GM23338 (cell line): ENCODE results near the gene CASS4. TPM values are rescaled to one million over a fixed set of nuclear protein-coding genes. Genes with fewer than 3 reads are reported as not detected.

Experiments
- ATAC-seq: fragments of 200-7000 bp; cut with Tn5 transposase; 3 replicates; pipeline ENCODE4 v1.9.1; 2020
- DNase-seq: peaks from one replicate; pipeline ENCODE4 v3.0.0-alpha.2; 2015; ENCODE audit warnings: low spot score
- H2AFZ ChIP-seq: fragments of 200-600 bp; sonication (generic); 2 replicates; pipeline ENCODE4 v1.8.0; 2016; ENCODE audit warnings: antibody characterized with exemption, mild to moderate bottlenecking, moderate library complexity
- H3F3A ChIP-seq: fragments of 200-600 bp; sonication (generic); replicated peaks from 2 replicates; pipeline ENCODE4 v1.8.0; 2017; ENCODE audit warnings: antibody characterized with exemption, mixed run types, low read depth
- H3K27ac ChIP-seq: fragments of 200-600 bp; sonication (generic); 2 replicates; pipeline ENCODE4 v1.6.1; 2016; ENCODE audit warnings: low read depth
- H3K27me3 ChIP-seq: fragments of 200-600 bp; sonication (generic); 2 replicates; pipeline ENCODE4 v1.8.0; 2016; ENCODE audit warnings: mild to moderate bottlenecking, mixed run types, moderate library complexity; ENCODE audit not compliant: insufficient read depth
- H3K36me3 ChIP-seq: fragments of 200-600 bp; sonication (generic); 2 replicates; pipeline ENCODE4 v1.8.0; 2016; ENCODE audit warnings: mild to moderate bottlenecking; ENCODE audit not compliant: insufficient read depth
- H3K4me1 ChIP-seq: fragments of 200-600 bp; sonication (generic); 2 replicates; pipeline ENCODE4 v1.8.0; 2016; ENCODE audit warnings: mild to moderate bottlenecking, moderate library complexity; ENCODE audit not compliant: insufficient read depth
- H3K4me2 ChIP-seq: fragments of 200-600 bp; sonication (generic); 2 replicates; pipeline ENCODE4 v1.7.1; 2017; ENCODE audit warnings: mixed run types
- H3K4me3 ChIP-seq: fragments of 200-600 bp; sonication (generic); 2 replicates; pipeline ENCODE4 v1.6.1; 2016; ENCODE audit warnings: mixed run types
- H3K79me2 ChIP-seq: fragments of 200-600 bp; sonication (generic); replicated peaks from 2 replicates; pipeline ENCODE4 v1.8.0; 2017; ENCODE audit warnings: mild to moderate bottlenecking; ENCODE audit not compliant: insufficient read depth
- H3K9me2 ChIP-seq: fragments of 200-600 bp; sonication (generic); 2 replicates; pipeline ENCODE4 v1.8.0; 2017; ENCODE audit not compliant: insufficient read depth
- H4K20me1 ChIP-seq: fragments of 200-600 bp; sonication (generic); replicated peaks from 2 replicates; pipeline ENCODE4 v1.8.0; 2017; ENCODE audit warnings: mild to moderate bottlenecking; ENCODE audit not compliant: insufficient read depth
- H3K27ac Mint-ChIP-seq: 2 replicates; pipeline ENCODE4 v1.8.0; 2020; ENCODE audit warnings: inconsistent platforms, mild to moderate bottlenecking, moderate library complexity, mixed read lengths
- H3K27me3 Mint-ChIP-seq: 3 replicates; pipeline ENCODE4 v1.8.0; 2022; ENCODE audit warnings: low read depth, mild to moderate bottlenecking, moderate library complexity, mixed read lengths, inconsistent platforms; ENCODE audit not compliant: insufficient read depth, poor library complexity
- H3K36me3 Mint-ChIP-seq: 3 replicates; pipeline ENCODE4 v1.8.0; 2021; ENCODE audit warnings: low read depth, mild to moderate bottlenecking, inconsistent platforms, moderate library complexity, mixed read lengths
- H3K4me1 Mint-ChIP-seq: 3 replicates; pipeline ENCODE4 v1.8.0; 2020; ENCODE audit warnings: mild to moderate bottlenecking, inconsistent platforms, mixed read lengths
- H3K4me3 Mint-ChIP-seq: 3 replicates; pipeline ENCODE4 v1.8.0; 2021; ENCODE audit warnings: moderate library complexity, mild to moderate bottlenecking, inconsistent platforms, mixed read lengths
- H3K9me3 Mint-ChIP-seq: 3 replicates; pipeline ENCODE4 v1.8.0; 2020; ENCODE audit warnings: moderate library complexity, mild to moderate bottlenecking, inconsistent platforms, mixed read lengths
- CREB1 ChIP-seq: fragments of 250-450 bp; sonication (Bioruptor Pico); IDR thresholded peaks from 2 replicates; pipeline ENCODE4 v1.5.0; 2020; ENCODE audit warnings: low read depth, mild to moderate bottlenecking, moderate library complexity
- CTCF ChIP-seq, 2 experiments: fragments of 200-600 bp in 1 of 2; sonication (generic) in 1 of 2; conservative IDR thresholded peaks; 2 replicates each; pipeline versions ENCODE4 v1.5.1 to v1.6.1; 2016 to 2017; ENCODE audit warnings: antibody characterized with exemption in 2 of 2, low read depth in 2 of 2, mild to moderate bottlenecking in 2 of 2, moderate library complexity in 1 of 2
- ETS1 ChIP-seq: IDR thresholded peaks from 2 replicates; pipeline ENCODE4 v1.6.1; 2016; ENCODE audit warnings: antibody characterized with exemption
- EZH2 ChIP-seq: fragments of 200-600 bp; sonication (generic); IDR thresholded peaks from one replicate; pipeline ENCODE4 v1.8.0; 2017; ENCODE audit warnings: antibody characterized with exemption, mild to moderate bottlenecking, low read depth; ENCODE audit not compliant: unreplicated experiment
- EZH2phosphoT487 ChIP-seq: fragments of 200-600 bp; sonication (generic); IDR thresholded peaks from one replicate; pipeline ENCODE4 v1.8.1; 2018; ENCODE audit warnings: antibody characterized with exemption; ENCODE audit not compliant: unreplicated experiment
- JUNB ChIP-seq: IDR thresholded peaks from one replicate; pipeline ENCODE4 v1.6.1; 2016; ENCODE audit warnings: antibody characterized with exemption; ENCODE audit not compliant: unreplicated experiment
- NANOG ChIP-seq: IDR thresholded peaks from 2 replicates; pipeline ENCODE4 v1.6.1; 2016; ENCODE audit warnings: antibody characterized with exemption, borderline replicate concordance
- POLR2AphosphoS5 ChIP-seq: IDR thresholded peaks from 2 replicates; pipeline ENCODE4 v1.6.1; 2016; ENCODE audit warnings: antibody characterized with exemption, low read depth
- REST ChIP-seq: IDR thresholded peaks from one replicate; pipeline ENCODE4 v1.6.1; 2018; ENCODE audit warnings: antibody characterized with exemption; ENCODE audit not compliant: unreplicated experiment
- STAT1 ChIP-seq: IDR thresholded peaks from one replicate; pipeline ENCODE4 v1.6.1; 2016; ENCODE audit warnings: antibody characterized with exemption; ENCODE audit not compliant: unreplicated experiment
- ZNF114 ChIP-seq: fragments of 250-450 bp; sonication (Bioruptor Pico); IDR thresholded peaks from 2 replicates; pipeline ENCODE4 v1.5.0; 2020; ENCODE audit warnings: mild to moderate bottlenecking, moderate library complexity
- ZNF331 ChIP-seq: fragments of 250-450 bp; sonication (Bioruptor Pico); IDR thresholded peaks from 2 replicates; pipeline ENCODE4 v1.5.0; 2020; ENCODE audit warnings: low read depth, mild to moderate bottlenecking, moderate library complexity
- ZNF462 ChIP-seq: fragments of 250-450 bp; sonication (Bioruptor Pico); IDR thresholded peaks from 2 replicates; pipeline ENCODE4 v1.5.0; 2020; ENCODE audit warnings: mild to moderate bottlenecking, moderate library complexity
- polyA plus RNA-seq: library from polyadenylated mRNA; unstranded; fragments of >200 nt; fragmentation: Nextera tagmentation; extraction: Ambion mirVana; gene quantifications from 2 replicates; pipeline ENCODE4 v1.2.1, GENCODE V29; 2016
- total RNA-seq: library from RNA; depleted of rRNA; stranded (reverse); fragments of >200 nt; shearing (Covaris generic); gene quantifications from 2 replicates; pipeline ENCODE4 v1.2.3, GENCODE V29; 2014

CASS4 gene
- total and polyA plus RNA-seq, 2 experiments from 2014 or later: not detected

DNA sequence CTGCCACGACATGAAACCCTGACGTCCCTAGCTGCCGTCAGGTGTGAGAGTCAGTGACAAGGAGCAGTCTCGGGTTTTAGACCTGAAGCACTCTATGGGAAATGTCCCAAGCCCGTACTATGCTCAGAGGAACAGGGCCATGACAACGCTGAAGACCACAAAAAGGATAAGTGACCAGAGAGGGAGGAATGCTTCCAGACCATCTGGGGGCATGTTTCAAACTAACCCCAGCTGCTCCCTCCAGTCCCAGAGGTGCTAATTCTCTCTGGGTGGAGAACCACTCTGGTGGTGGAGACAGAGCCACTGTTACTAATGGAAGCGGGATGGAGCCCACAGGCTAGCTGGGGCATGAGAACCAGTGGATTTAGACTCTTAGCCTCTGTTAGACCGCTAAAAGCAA is 28.7 kb upstream of the CASS4 start (continued):
- TF ChIP-seq ZNF331 (CRISPR knock-in tag): no peak
- no peak for TF ChIP-seq STAT1
- no peak for TF ChIP-seq CREB1 (CRISPR knock-in tag)
- no peak for TF ChIP-seq ETS1
- TF ChIP-seq REST: no peak
- TF ChIP-seq JUNB: no peak
- TF ChIP-seq POLR2AphosphoS5: no peak
- no peak for TF ChIP-seq EZH2phosphoT487

GRCh38 chr20:56385130-56385529 is 26.9 kb upstream of the CASS4 start:
- no peaks in the 10 kb centered on the region for H3K9me2 ChIP-seq
- H3K36me3 Mint-ChIP-seq: peaks cover 90% of the 10 kb centered on the region
- H3K79me2 ChIP-seq: peaks cover 99% of the 10 kb centered on the region
- H3K27me3 ChIP-seq: no peaks in the 10 kb centered on the region
- H3K4me3 ChIP-seq: no peak overlapping the region
- H3K4me1 Mint-ChIP-seq: peaks cover 6% of the 10 kb centered on the region
- no peak overlapping the region for H2AFZ ChIP-seq
- no peaks in the 10 kb centered on the region for H3K4me1 ChIP-seq
- ATAC-seq: no peak
- DNase-seq: no peak
- H3K27ac Mint-ChIP-seq: no peak overlapping the region; the same call in 1 of the 2 replicates
- H3K36me3 ChIP-seq: peaks cover 79% of the 10 kb centered on the region
- H3K4me3 Mint-ChIP-seq: no peak overlapping the region
- H3K9me3 Mint-ChIP-seq: no peaks in the 10 kb centered on the region; the same call in 2 of the 3 replicates
- H3K4me2 ChIP-seq: no peak overlapping the region
- H4K20me1 ChIP-seq: peaks cover 35% of the 10 kb centered on the region
- peaks cover 11% of the 10 kb centered on the region for H3K27me3 Mint-ChIP-seq
- H3K27ac ChIP-seq: no peak overlapping the region
- H3F3A ChIP-seq: no peaks in the 10 kb centered on the region
- no peak for TF ChIP-seq EZH2phosphoT487
- no peak for TF ChIP-seq NANOG
- no peak for TF ChIP-seq EZH2
- no peak for TF ChIP-seq ZNF331 (CRISPR knock-in tag)
- TF ChIP-seq POLR2AphosphoS5: no peak
- no peak for TF ChIP-seq ZNF462
- no peak for TF ChIP-seq ZNF114
- TF ChIP-seq CTCF (conservative IDR thresholded peaks at IDR 0.05; ENCODE audit: low read depth in 2 of 2): no peak
- no peak for TF ChIP-seq JUNB
- no peak for TF ChIP-seq STAT1
- TF ChIP-seq CREB1 (CRISPR knock-in tag): no peak
